Endothelial cell of hepatic sinusoid (primary cell): Measurements from ENCODE around the gene BRICD5.

Experiments used
- in situ Hi-C: cut with HindIII; loops from 2 replicates; pipeline ENCODE4 v1.10.0; 2017; ENCODE audit warnings: low sequenced_read_pairs

Gene BRICD5

DNA sequence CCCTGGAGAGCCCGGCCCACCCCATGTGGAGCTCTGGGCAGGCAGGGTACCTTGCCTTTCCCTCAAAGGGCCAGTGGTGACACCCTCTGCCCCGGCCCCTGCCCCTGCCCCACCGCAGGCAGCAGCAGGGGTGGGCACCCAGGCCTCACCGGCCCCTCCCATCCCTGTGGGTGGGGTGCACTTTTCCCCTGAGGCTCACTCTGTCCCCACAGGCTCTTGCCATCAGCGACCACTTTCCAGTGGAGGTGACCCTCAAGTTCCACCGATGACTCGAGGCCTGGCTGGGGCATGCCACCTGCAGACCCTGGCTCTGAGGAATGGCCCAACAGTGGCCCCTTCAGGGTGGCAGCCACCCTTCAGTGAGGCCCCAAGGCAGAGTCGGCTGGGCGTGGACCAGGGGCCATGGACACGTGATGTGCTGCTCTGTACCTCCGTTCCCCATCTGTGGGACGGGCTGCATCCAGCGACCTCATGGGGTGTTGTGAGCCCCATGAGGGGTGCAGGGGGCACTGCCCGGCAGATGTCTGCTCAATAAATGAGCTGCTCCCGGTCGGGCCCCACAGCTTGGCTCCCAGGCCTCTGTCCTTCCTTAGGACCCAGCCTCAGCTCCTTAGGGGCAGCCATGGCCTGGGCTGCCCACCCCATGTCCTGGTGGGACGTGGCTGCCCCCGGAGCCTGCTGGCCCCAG, 27.6 kb upstream of the BRICD5 start:
- in situ Hi-C loops, result no loop called here

- in situ Hi-C loops, result no loop called here
Observed at GRCh38 chr16:2237493-2238149, 27.0 kb upstream of the BRICD5 start.

- in situ Hi-C loops, result no loop called here
Observed at GRCh38 chr16:2237102-2237482, 26.4 kb upstream of the BRICD5 start.

DNA sequence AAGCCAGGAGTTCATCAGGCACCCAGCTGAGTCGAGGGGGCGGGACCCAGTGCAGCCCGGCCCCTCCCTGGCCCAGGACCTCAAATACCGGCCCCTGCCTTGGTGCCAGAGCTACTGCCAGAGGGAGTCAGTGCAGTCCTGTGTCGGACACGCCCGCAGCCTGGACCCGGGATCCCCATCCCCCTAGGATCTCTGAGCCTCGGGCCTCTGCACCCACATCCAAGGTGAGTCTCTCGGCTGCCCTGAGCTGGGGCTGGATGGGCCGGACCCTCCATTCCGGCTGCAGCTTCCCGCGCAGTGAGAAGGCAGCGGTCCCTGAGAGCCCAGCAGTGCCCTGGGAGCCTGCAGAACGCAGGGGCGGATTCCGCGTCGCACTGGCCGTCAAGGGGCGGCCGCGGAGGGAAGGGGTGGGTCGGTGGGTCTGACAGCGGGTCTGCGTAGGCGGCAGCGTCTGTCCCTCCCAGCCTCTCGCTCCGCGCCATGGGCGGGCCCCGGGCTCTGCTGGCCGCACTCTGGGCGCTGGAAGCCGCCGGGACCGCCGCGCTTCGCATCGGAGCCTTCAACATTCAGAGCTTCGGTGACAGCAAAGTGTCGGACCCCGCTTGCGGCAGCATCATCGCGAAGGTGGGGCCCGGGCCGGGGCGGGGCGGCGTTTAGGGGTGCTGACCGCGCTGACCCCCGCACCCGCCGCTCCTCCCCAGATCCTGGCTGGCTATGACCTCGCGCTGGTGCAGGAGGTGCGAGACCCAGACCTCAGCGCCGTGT, 25.9 kb upstream of the BRICD5 start, which contains the start of gene DNASE1L2:
DNASE1L2 (plus strand) TSS at position 108 of the 765 bp plus-strand sequence; CDS start at position 481, 373 bp downstream.
- in situ Hi-C loops, result no loop called here

DNA sequence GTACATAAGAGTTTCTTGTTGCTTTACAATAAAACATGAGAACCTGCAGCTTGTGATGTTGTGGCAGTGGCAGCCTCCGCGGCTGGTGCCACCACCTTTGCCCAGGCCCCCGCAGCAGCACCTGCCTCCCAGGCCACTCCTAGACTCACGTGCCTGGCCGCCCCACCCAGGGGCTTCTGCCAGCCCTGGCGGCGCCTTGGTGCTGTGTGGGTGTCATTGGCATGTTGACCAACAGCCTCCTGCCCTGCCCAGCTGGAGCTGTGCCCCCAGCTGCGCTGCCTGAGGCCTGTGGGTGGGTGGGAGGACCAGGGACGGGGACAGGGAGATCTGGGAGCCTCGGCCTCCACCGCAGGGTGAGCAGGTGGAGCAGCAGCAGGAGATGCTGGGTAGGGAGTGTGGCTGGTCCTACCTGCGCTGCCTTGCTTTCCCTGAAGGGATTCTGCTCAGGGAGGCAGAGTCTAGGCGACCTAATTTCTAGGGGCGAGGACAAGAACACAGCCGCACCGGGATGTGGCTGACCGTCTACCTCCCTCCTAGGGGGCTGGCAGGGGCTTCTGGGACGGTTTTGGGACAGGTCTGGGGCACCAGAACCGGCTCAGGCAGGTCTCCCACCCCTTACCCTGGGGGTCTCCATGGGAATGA, 25.2 kb upstream of the BRICD5 start:
- in situ Hi-C loops, result no loop called here

- in situ Hi-C loops, result no loop called here
Observed at GRCh38 chr16:2235234-2235651, 24.6 kb upstream of the BRICD5 start.

- in situ Hi-C loops, result no loop called here
Observed at GRCh38 chr16:2234813-2235170, 24.1 kb upstream of the BRICD5 start.

GRCh38 chr16:2233872-2234812, 23.5 kb upstream of the BRICD5 start:
- in situ Hi-C loops, result no loop called here

DNA sequence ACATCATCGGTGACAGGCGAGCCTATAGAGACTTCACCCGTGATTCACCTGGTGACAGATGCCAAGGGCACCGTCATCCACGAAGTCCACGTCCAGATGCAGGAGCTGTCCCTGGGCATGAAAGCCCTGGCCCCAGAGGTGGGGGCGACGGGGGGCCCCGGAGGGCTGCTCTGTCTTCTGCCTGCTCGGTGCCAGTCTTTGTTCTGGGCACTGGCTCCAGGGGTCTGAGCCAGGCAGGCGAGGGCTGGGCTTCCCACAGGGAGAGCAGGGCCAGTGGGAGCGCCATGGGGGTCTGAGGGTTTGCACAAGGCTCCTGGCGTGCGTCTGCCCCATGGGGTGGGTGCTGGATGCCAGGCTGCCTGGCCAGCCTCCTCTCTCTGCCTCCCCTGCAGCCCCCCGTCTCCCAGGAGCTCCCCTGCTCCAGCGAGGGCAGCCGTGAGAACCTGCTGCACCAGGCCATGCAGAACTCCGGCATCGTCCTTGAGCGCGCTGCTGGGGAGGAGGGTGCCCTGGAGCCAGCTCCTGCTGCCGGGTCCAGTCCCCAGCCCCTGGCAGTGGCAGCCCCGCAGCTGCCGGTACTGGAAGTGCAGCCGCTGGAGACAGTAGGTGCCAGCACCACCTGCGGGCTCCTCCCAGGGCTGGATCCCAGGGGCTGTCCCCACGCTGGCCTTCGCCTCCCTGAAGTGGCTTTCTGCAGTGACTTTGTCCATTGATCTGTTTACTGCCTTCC, 22.5 kb upstream of the BRICD5 start:
- in situ Hi-C loops, result no loop called here

DNA sequence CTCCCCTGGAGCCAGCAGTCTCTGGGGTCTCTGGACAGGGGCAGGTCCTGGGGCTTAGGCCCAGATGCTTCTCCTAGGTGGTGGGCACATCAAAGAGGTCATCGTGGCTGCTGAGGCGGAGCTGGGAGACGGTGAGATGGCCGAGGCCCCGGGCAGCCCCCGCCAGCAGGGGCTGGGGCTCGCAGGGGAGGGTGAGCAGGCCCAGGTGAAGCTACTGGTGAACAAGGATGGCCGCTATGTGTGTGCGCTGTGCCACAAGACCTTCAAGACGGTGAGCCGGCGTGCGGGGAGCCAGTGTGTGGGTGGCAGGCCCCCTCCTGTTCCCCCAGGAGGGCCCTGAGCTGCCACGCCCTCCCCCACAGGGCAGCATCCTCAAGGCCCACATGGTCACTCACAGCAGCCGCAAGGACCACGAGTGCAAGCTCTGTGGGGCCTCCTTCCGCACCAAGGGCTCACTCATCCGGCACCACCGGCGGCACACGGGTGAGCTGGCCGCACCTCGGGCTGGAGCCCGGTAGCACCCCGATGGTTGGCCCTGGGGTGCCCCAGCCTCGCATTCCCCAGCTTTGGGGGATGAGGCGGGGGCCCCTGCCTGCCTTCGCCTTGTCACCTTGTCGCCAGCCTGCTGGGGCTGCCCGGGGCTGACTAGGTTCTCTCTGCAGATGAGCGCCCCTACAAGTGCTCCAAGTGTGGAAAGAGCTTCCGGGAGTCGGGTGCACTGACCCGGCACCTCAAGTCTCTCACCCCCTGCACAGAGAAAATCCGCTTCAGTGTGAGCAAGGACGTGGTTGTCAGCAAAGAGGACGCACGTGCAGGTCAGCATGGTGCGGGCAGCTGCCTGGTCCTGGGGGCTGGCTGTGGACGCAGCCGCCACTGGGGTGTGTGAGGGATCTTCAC, 21.7 kb upstream of the BRICD5 start:
- in situ Hi-C loops, result no loop called here

- in situ Hi-C loops, result no loop called here
Observed at GRCh38 chr16:2231016-2231931, 20.6 kb upstream of the BRICD5 start.

- in situ Hi-C loops, result no loop called here
Observed at GRCh38 chr16:2230376-2230775, 19.7 kb upstream of the BRICD5 start.

- in situ Hi-C loops, result no loop called here
Observed at GRCh38 chr16:2229632-2230250, 19.1 kb upstream of the BRICD5 start.

- in situ Hi-C loops, result no loop called here
Observed at GRCh38 chr16:2229091-2229490, 18.4 kb upstream of the BRICD5 start.

DNA sequence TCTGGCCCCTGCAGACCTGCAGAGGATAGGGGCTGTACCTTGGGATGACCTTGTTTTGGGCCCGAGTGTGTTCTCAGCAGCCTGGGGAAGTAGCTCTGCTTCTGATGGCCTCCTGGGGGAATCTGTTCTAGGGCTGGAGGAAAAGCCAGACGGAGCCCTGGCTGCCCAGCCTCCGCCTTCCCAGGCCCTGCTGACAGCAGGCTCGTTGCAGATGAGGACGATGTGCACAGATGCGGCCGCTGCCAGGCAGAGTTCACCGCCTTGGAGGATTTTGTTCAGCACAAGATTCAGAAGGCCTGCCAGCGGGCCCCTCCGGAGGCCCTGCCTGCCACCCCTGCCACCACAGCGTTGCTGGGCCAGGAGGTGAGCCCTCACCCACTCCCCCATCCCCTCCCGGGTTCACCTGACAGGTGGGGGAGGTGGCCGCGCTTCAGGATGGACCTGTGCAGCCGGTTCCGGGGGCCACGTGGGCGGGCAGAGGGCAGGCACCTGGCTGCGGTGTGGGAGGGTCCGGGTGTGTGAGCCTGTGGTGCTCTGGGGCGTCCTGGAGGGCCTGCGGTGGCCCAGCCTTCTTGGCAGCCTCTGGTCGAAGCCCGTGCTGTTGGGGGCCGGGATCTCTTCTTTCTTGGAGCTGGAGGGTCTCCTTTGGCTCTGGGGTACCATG, 17.6 kb upstream of the BRICD5 start:
- in situ Hi-C loops, result no loop called here

GRCh38 chr16:2226918-2227317, 16.3 kb upstream of the BRICD5 start:
- in situ Hi-C loops, result no loop called here
